ENCODE results near the gene GOLGA6C.
"Not testable (repeated sequence)": the region's sequence is repeated elsewhere in the genome, so short reads cannot be mapped to it uniquely, and the experiment has no call there.

DNA sequence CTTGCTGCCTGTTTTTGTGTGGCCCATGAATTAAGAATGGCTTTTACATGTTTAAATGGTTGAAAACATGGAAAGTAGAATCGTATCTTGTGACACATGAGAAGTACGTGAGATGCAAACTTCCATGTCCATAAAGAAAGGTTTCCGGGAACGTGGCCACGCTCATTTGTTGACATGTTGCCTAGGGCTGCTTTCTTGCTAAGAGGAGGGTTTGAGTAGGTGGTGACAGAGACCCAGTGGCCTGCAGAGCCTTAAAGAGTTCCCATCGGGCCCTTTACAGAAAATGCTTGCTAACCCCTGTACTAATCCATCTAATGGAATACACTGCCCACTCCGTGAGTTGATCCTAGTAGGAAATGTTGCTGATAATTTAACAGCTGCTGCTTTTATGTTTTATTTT is 31.0 kb upstream of the GOLGA6C start:
- TF ChIP-seq, protein P1, sequence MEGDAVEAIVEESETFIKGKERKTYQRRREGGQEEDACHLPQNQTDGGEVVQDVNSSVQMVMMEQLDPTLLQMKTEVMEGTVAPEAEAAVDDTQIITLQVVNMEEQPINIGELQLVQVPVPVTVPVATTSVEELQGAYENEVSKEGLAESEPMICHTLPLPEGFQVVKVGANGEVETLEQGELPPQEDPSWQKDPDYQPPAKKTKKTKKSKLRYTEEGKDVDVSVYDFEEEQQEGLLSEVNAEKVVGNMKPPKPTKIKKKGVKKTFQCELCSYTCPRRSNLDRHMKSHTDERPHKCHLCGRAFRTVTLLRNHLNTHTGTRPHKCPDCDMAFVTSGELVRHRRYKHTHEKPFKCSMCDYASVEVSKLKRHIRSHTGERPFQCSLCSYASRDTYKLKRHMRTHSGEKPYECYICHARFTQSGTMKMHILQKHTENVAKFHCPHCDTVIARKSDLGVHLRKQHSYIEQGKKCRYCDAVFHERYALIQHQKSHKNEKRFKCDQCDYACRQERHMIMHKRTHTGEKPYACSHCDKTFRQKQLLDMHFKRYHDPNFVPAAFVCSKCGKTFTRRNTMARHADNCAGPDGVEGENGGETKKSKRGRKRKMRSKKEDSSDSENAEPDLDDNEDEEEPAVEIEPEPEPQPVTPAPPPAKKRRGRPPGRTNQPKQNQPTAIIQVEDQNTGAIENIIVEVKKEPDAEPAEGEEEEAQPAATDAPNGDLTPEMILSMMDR (IDR thresholded peaks at IDR 0.05), result not testable (repeated sequence)
- not testable (repeated sequence) for TF ChIP-seq POLR2A, POLR2AphosphoS5 (IDR thresholded peaks at IDR 0.05)
